ENCODE measurements around the gene COPS7A. TPM values are rescaled to one million over a fixed set of nuclear protein-coding genes. Genes with fewer than 3 reads are reported as not detected.

The COPS7A gene
- 56.6 and 68.8 TPM in 2 replicates for total RNA-seq

GRCh38 chr12:6723607-6724408 is at the start of gene COPS7A:
Gene COPS7A, plus strand, starts transcription at chr12:6724046. Its CDS starts 611 bp downstream, at chr12:6724657.

GRCh38 chr12:6688999-6689882 is 34.6 kb upstream of the COPS7A start, which contains the start of gene ZNF384:
Gene ZNF384, minus strand, starts transcription at chr12:6689375. Its CDS starts 9,855 bp downstream, at chr12:6679520.

GRCh38 chr12:6700646-6701051 is 23.2 kb upstream of the COPS7A start, which contains the start of gene PIANP:
Gene PIANP, minus strand, starts transcription at chr12:6700815. Its CDS starts 2,754 bp downstream, at chr12:6698061.

GRCh38 chr12:6752921-6753771 is 29.3 kb downstream of the COPS7A start, which contains the start of gene MLF2:
Gene MLF2, minus strand, starts transcription at chr12:6753141. Its CDS starts 807 bp downstream, at chr12:6752334.

GRCh38 chr12:6765634-6766581 is 42.1 kb downstream of the COPS7A start, which contains the start of gene PTMS:
Gene PTMS, plus strand, starts transcription at chr12:6766363. Its CDS starts 343 bp downstream, at chr12:6766706.

GRCh38 chr12:6772331-6772695 is 48.5 kb downstream of the COPS7A start, which contains the start of gene LAG3:
Gene LAG3, plus strand, starts transcription at chr12:6772520. Its CDS starts 333 bp downstream, at chr12:6772853.

Other genes with a start within 250 kb of the COPS7A start
- gene MRPL51, start 230.8 kb upstream of the COPS7A start, total RNA-seq: 52.2 and 64.6 TPM in 2 replicates
- gene NCAPD2, start 229.9 kb upstream of the COPS7A start, total RNA-seq: 10.6 and 25.4 TPM in 2 replicates
- 6,794 and 7,400 TPM in 2 replicates for gene GAPDH, start 189.5 kb upstream of the COPS7A start, total RNA-seq
- gene IFFO1, start 168.0 kb upstream of the COPS7A start, total RNA-seq: 0.85 and 1.7 TPM in 2 replicates
- 24.6 and 39.4 TPM in 2 replicates for gene NOP2, start 155.8 kb upstream of the COPS7A start, total RNA-seq
- gene CHD4, start 116.7 kb upstream of the COPS7A start, total RNA-seq: 179 and 185 TPM in 2 replicates
- 2.3 and 3.9 TPM in 2 replicates for gene LPAR5, start 88.1 kb upstream of the COPS7A start, total RNA-seq
- gene ACRBP, start 76.6 kb upstream of the COPS7A start, total RNA-seq: not detected in 2 replicates
- 14.9 and 28.7 TPM in 2 replicates for gene ING4, start 60.9 kb upstream of the COPS7A start, total RNA-seq
- 5.8 and 6.4 TPM in 2 replicates for gene ZNF384, start 34.7 kb upstream of the COPS7A start, total RNA-seq
- gene PIANP, start 23.2 kb upstream of the COPS7A start, total RNA-seq: not detected in 2 replicates
- 176 and 190 TPM in 2 replicates for gene MLF2, start 29.1 kb downstream of the COPS7A start, total RNA-seq
- 17.7 and 26.0 TPM in 2 replicates for gene PTMS, start 42.3 kb downstream of the COPS7A start, total RNA-seq
- gene LAG3, start 48.5 kb downstream of the COPS7A start, total RNA-seq: 0.24 TPM in 1 of 2 replicates, not detected in the other
- gene CD4, start 65.5 kb downstream of the COPS7A start, total RNA-seq: not detected in 2 replicates
- gene GPR162, start 97.8 kb downstream of the COPS7A start, total RNA-seq: 0.72 TPM in 1 of 2 replicates, not detected in the other
- 22.2 and 39.3 TPM in 2 replicates for gene P3H3, start 104.4 kb downstream of the COPS7A start, total RNA-seq
- gene GNB3, start 116.9 kb downstream of the COPS7A start, total RNA-seq: 0.24 TPM in 1 of 2 replicates, not detected in the other
- gene CDCA3, start 127.2 kb downstream of the COPS7A start, total RNA-seq: under 0.01 and 2.4 TPM in 2 replicates
- 61.2 and 83.4 TPM in 2 replicates for gene USP5, start 128.1 kb downstream of the COPS7A start, total RNA-seq
- gene TPI1, start 143.5 kb downstream of the COPS7A start, total RNA-seq: 1,092 and 1,488 TPM in 2 replicates
- gene SPSB2, start 149.3 kb downstream of the COPS7A start, total RNA-seq: 7.2 and 7.7 TPM in 2 replicates
- gene LRRC23, start 180.8 kb downstream of the COPS7A start, total RNA-seq: 11.3 and 11.7 TPM in 2 replicates
- gene ENO2, start 190.5 kb downstream of the COPS7A start, total RNA-seq: 6.6 and 31.1 TPM in 2 replicates
- gene ATN1, start 203.9 kb downstream of the COPS7A start, total RNA-seq: 6.3 and 12.8 TPM in 2 replicates
- gene RNU7-1, start 219.8 kb downstream of the COPS7A start, total RNA-seq: not detected in 2 replicates
- 86.0 and 133 TPM in 2 replicates for gene C12orf57, start 220.0 kb downstream of the COPS7A start, total RNA-seq
- 8.9 and 13.0 TPM in 2 replicates for gene PTPN6, start 227.3 kb downstream of the COPS7A start, total RNA-seq
- gene PHB2, start 246.6 kb downstream of the COPS7A start, total RNA-seq: 218 and 285 TPM in 2 replicates
- gene EMG1, start 246.9 kb downstream of the COPS7A start, total RNA-seq: 68.8 and 101 TPM in 2 replicates